ENCODE data around the gene PCDHGA7.
A peak's percentile ranks its signal among the peaks of the same experiment; 100 is the strongest.
"Not testable (repeated sequence)": the region's sequence is repeated elsewhere in the genome, so short reads cannot be mapped to it uniquely, and the experiment has no call there.

The PCDHGA7 gene

DNA sequence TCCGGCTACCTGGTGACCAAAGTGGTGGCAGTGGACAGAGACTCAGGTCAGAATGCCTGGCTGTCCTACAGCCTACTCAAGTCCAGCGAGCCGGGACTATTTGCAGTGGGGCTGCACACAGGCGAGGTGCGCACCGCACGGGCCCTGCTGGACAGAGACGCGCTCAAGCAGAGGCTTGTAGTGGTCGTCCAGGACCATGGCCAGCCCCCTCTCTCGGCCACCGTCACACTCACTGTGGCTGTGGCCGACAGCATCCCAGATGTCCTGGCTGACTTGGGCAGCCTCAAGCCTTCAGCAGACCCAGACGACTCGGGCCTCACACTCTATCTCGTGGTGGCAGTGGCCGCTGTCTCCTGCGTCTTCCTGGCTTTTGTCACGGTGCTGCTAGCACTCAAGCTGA, 25.6 kb upstream of the PCDHGA7 start:
- Mint-ChIP-seq H3K36me3 (ENCODE audit: low read depth) (peaks cover 30% of the 10 kb centered on the region), H3K27ac (no peak overlapping the region), H3K4me1 (peaks cover 2% of the 10 kb centered on the region), H3K4me3 (no peak overlapping the region), H3K27me3 (peaks cover 61% of the 10 kb centered on the region), H3K9me3 (peaks cover 47% of the 10 kb centered on the region)
- DNase-seq: no peak
- ATAC-seq: no peak

DNA sequence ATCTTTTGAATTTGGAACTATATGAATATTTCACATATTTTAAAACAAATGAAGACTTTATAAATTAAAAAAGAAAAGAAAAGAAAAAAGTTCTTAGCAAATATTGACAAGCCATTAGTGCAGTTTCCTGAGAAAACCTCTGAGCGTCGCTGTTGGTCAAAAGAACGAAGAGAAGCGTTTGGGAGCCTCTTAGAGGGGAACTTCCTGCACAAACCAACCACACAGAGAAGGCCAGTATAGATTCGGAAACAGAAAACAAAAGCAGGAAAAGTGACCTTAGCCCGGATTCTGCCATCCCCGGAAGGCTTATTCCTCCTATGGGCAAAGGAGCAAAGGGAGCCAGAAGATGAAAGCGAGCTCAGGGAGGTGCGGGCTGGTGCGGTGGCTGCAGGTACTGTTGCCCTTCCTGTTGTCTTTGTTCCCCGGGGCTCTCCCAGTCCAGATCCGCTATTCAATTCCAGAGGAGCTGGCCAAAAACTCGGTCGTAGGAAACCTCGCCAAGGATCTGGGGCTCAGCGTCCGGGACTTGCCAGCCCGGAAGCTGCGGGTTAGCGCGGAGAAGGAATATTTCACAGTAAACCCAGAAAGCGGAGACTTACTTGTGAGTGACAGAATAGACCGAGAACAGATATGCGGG, 22.6 kb upstream of the PCDHGA7 start, which contains the start of gene PCDHGB2:
Gene PCDHGB2 (plus strand): TSS at position 205 of the 637 bp plus-strand sequence. CDS start 142 bp downstream, at position 347.
- DNase-seq (no peak), ATAC-seq (no peak)
- Mint-ChIP-seq H3K4me1 (peaks cover 2% of the 10 kb centered on the region), H3K27me3 (peaks cover 69% of the 10 kb centered on the region), H3K27ac (no peak within 1 kb of the TSS), H3K4me3 (peak within 1 kb of the TSS; percentile 76), H3K36me3 (ENCODE audit: low read depth) (peaks cover 37% of the 10 kb centered on the region), H3K9me3 (peaks cover 53% of the 10 kb centered on the region)

DNA sequence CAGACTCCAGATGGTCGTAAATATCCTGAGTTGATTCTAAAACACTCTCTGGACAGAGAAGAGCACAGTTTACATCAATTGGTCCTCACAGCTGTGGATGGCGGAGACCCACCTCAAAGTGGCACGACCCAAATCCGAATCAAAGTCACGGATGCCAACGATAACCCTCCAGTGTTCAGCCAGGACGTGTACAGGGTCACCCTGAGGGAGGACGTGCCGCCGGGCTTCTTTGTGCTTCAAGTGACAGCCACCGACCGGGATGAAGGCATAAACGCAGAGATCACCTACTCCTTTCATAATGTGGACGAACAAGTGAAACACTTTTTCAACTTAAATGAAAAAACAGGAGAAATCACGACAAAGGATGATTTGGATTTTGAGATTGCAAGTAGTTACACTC, 21.9 kb upstream of the PCDHGA7 start:
- DNase-seq (no peak), ATAC-seq (no peak)
- Mint-ChIP-seq H3K27ac (no peak overlapping the region), H3K4me3 (no peak overlapping the region), H3K27me3 (peaks cover 75% of the 10 kb centered on the region), H3K36me3 (ENCODE audit: low read depth) (peaks cover 41% of the 10 kb centered on the region), H3K4me1 (peaks cover 2% of the 10 kb centered on the region), H3K9me3 (peaks cover 59% of the 10 kb centered on the region)

DNA sequence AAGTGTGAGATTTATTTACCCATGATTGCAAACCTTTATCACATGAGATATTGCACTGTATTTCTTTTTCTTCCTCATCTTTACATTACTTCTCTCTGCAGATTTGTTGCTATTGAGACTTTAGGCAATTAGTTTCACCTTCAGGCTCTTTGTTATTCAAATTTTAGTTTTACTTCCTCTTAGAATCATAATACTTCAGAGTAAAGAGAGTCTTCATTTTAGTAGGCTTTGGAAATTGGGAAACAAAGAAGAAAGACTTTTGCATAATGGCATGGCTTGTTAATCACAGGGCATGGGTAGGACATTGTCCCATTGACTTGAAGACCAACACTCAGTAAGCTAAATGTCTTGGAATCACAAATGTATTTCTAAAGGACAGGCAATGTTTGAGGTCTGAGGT, 19.8 kb upstream of the PCDHGA7 start:
- ATAC-seq (no peak), DNase-seq (no peak)
- Mint-ChIP-seq H3K27me3 (peaks cover 71% of the 10 kb centered on the region), H3K27ac (no peak overlapping the region), H3K4me3 (no peak overlapping the region), H3K9me3 (peaks cover 52% of the 10 kb centered on the region), H3K36me3 (ENCODE audit: low read depth) (peaks cover 38% of the 10 kb centered on the region), H3K4me1 (peaks cover 2% of the 10 kb centered on the region)

DNA sequence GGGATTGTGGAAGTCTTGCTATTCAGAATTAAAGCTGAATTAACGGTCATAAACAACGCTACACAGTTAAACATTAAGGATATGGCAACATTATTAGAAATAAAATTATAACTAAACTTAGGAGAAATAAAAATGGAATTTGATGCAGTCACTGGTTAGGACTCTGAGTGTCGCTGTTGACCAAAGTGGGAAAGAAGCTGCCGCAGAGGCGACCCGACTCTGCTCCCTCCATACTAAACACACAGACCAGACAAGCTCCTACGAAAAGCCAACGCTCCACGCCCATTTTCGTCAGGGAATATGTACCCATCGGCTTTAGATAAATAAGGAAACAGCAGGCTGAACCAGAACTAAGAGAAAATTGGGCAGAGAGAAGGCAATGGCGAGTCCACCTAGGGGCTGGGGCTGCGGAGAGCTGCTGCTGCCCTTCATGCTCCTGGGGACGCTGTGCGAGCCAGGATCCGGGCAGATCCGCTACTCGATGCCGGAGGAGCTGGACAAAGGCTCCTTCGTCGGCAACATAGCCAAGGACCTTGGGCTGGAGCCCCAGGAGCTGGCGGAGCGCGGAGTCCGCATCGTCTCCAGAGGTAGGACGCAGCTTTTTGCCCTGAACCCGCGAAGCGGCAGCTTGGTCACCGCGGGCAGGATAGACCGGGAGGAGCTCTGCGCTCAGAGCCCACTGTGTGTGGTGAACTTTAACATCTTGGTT, 18.4 kb upstream of the PCDHGA7 start, which contains the start of gene PCDHGA5:
Gene PCDHGA5 (plus strand): TSS at position 211 of the 709 bp plus-strand sequence. CDS start 169 bp downstream, at position 380.
- DNase-seq: no peak
- Mint-ChIP-seq H3K27me3 (peaks cover 70% of the 10 kb centered on the region), H3K27ac (no peak within 1 kb of the TSS), H3K4me1 (peaks cover 2% of the 10 kb centered on the region), H3K36me3 (ENCODE audit: low read depth) (peaks cover 38% of the 10 kb centered on the region), H3K9me3 (peaks cover 48% of the 10 kb centered on the region), H3K4me3 (no peak within 1 kb of the TSS)
- no peak for ATAC-seq

DNA sequence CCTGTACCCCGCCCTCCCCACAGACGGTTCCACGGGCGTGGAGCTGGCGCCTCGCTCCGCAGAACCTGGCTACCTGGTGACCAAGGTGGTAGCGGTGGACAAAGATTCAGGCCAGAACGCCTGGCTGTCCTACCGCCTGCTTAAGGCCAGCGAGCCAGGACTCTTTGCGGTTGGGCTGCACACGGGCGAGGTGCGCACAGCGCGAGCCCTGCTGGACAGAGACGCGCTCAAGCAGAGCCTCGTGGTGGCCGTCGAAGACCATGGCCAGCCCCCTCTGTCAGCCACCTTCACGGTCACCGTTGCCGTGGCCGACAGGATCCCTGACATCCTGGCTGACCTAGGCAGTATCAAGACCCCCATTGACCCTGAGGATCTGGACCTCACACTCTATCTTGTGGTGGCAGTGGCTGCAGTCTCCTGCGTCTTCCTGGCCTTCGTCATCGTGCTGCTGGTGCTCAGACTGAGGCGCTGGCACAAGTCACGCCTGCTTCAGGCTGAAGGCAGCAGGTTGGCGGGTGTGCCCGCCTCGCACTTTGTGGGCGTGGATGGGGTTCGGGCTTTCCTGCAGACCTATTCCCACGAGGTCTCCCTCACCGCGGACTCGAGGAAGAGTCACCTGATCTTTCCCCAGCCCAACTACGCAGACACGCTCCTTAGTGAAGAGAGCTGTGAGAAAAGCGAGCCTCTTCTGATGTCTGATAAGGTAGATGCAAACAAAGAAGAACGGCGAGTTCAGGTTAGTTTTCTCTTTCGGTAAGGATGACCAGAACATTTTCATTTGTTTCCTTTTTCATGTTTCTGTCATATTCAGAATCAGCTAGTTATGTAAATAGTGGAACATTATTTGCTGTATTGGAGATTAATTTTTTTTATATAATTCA, 16.3 kb upstream of the PCDHGA7 start:
- H3K27me3 Mint-ChIP-seq: peaks cover 75% of the 10 kb centered on the region
- ATAC-seq (no peak), DNase-seq (no peak)
- H3K36me3 Mint-ChIP-seq (ENCODE audit: low read depth): peaks cover 34% of the 10 kb centered on the region
- peaks cover 49% of the 10 kb centered on the region for H3K9me3 Mint-ChIP-seq
- no peak overlapping the region for H3K4me3 Mint-ChIP-seq
- no peak overlapping the region for H3K27ac Mint-ChIP-seq
- H3K4me1 Mint-ChIP-seq: peaks cover 2% of the 10 kb centered on the region

DNA sequence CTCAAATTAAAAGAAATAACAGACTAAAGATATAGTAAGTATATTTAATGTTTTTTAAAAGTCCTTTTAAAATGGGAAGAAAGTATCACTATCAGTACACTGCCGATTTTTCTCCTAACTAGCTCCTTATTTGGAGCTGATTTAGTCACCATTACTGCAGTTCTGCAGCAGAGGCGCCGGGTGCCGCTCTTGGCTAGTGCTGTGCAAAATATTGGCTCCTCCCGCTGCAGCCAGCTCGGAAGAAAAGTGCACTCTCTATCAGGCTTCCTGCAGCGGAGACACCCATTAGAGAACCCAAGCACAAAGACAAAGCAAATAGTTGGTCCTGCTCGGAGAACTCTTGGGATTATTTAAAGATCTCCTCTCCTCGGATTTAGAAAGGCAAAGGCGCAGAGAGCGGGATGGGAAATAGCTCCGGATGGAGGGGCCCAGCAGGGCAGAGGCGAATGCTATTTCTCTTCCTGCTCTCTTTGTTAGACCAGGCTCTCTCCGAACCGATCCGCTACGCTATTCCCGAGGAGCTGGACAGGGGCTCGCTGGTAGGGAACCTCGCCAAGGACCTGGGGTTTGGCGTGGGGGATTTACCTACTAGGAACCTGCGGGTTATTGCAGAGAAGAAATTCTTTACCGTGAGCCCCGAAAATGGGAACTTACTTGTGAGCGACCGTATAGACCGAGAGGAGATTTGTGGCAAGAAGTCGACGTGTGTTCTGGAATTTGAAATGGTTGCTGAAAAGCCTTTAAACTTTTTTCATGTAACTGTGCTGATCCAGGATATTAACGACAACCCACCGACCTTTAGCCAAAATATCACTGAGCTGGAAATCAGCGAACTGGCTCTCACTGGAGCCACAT, 12.3 kb upstream of the PCDHGA7 start, which contains the start of gene PCDHGB3:
Gene PCDHGB3 (plus strand): TSS at position 249 of the 855 bp plus-strand sequence. CDS start 153 bp downstream, at position 402.
- Mint-ChIP-seq H3K9me3 (peaks cover 43% of the 10 kb centered on the region), H3K36me3 (ENCODE audit: low read depth) (peaks cover 32% of the 10 kb centered on the region), H3K27ac (no peak within 1 kb of the TSS), H3K4me3 (peak within 1 kb of the TSS; percentile 62), H3K4me1 (peaks cover 2% of the 10 kb centered on the region), H3K27me3 (peaks cover 74% of the 10 kb centered on the region)
- DNase-seq (peak; percentile 13), ATAC-seq (peak; percentile 43)

DNA sequence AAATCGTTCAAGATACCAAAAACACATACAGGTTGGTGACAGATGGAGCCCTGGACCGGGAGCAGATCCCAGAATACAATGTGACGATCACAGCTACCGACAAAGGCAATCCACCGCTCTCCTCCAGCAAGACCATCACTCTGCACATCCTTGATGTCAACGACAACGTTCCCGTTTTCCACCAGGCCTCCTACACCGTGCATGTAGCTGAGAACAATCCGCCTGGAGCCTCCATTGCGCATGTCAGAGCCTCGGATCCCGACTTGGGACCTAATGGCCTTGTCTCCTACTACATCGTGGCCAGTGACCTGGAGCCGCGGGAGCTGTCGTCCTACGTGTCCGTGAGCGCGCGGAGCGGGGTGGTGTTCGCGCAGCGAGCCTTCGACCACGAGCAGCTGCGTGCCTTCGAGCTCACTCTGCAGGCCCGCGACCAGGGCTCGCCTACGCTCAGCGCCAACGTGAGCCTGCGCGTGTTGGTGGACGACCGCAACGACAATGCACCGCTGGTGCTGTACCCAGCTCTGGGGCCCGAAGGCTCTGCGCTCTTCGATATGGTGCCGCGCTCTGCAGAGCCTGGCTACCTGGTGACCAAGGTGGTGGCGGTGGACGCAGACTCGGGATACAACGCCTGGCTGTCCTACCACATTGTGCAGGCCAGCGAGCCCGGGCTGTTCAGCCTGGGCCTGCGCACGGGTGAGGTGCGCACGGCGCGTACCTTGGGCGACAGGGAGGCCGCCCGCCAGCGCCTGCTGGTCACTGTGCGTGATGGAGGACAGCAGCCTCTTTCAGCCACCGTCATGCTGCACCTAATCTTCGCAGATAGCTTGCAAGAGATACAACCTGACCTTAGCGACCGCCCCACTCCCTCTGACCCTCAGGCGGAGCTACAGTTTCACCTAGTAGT, 10.7 kb upstream of the PCDHGA7 start:
- Mint-ChIP-seq H3K27ac (no peak overlapping the region), H3K4me3 (no peak overlapping the region)

DNA sequence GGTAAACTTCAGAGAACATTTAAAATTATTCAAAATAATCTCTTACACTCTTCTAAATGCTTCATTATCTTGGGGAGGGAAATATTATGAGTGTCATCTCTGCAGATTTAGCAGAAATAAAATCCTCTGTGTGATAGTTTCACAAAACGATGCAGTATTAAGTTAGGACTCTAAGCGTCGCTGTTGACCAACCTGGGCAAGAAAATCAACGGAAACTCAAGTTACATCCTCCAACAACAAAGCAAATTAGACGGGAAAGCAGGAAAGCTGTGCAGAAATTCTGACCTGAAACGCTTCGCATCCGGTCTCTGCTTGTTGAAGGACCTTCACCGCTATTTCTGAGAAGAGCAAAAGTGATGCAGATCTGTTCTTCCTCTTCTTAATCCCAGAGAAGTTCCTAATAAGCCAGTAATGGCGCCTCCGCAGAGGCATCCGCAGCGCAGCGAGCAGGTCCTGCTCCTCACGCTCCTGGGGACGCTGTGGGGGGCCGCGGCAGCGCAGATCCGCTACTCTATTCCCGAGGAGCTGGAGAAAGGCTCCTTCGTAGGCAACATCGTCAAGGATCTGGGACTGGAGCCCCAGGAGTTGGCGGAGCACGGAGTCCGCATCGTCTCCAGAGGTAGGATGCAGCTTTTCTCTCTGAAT, 8.7 kb upstream of the PCDHGA7 start, which contains the start of gene PCDHGA6:
Gene PCDHGA6 (plus strand): TSS at position 219 of the 645 bp plus-strand sequence. CDS start 193 bp downstream, at position 412.
- no peak for ATAC-seq
- peaks cover 65% of the 10 kb centered on the region for H3K27me3 Mint-ChIP-seq
- H3K4me1 Mint-ChIP-seq: peaks cover 2% of the 10 kb centered on the region
- peaks cover 33% of the 10 kb centered on the region for H3K36me3 Mint-ChIP-seq (ENCODE audit: low read depth)
- no peak within 1 kb of the TSS for H3K27ac Mint-ChIP-seq
- H3K9me3 Mint-ChIP-seq: peaks cover 48% of the 10 kb centered on the region
- H3K4me3 Mint-ChIP-seq: no peak within 1 kb of the TSS
- DNase-seq: no peak

More for the DNA sequence above, 10.7 kb upstream of the PCDHGA7 start:
- H3K27me3 Mint-ChIP-seq: peaks cover 70% of the 10 kb centered on the region
- DNase-seq (no peak), ATAC-seq (no peak)
- peaks cover 45% of the 10 kb centered on the region for H3K9me3 Mint-ChIP-seq
- peaks cover 2% of the 10 kb centered on the region for H3K4me1 Mint-ChIP-seq
- peaks cover 30% of the 10 kb centered on the region for H3K36me3 Mint-ChIP-seq (ENCODE audit: low read depth)

DNA sequence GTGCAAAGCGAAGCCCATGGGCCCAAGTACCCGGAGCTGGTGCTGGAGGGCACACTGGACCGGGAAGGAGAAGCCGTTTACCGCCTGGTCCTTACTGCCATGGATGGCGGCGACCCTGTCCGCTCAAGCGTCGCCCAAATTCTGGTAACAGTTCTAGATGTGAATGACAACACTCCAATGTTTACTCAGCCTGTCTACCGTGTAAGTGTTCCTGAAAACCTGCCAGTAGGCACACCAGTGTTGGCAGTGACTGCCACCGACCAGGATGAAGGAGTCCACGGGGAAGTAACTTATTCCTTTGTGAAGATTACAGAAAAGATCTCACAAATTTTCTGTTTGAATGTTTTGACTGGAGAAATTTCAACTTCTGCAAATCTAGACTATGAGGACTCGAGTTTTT, 7.9 kb upstream of the PCDHGA7 start:
- H3K4me3 Mint-ChIP-seq: no peak overlapping the region
- peaks cover 33% of the 10 kb centered on the region for H3K36me3 Mint-ChIP-seq (ENCODE audit: low read depth)
- peaks cover 2% of the 10 kb centered on the region for H3K4me1 Mint-ChIP-seq
- DNase-seq (no peak), ATAC-seq (no peak)
- no peak overlapping the region for H3K27ac Mint-ChIP-seq
- H3K27me3 Mint-ChIP-seq: peaks cover 66% of the 10 kb centered on the region
- peaks cover 53% of the 10 kb centered on the region for H3K9me3 Mint-ChIP-seq

DNA sequence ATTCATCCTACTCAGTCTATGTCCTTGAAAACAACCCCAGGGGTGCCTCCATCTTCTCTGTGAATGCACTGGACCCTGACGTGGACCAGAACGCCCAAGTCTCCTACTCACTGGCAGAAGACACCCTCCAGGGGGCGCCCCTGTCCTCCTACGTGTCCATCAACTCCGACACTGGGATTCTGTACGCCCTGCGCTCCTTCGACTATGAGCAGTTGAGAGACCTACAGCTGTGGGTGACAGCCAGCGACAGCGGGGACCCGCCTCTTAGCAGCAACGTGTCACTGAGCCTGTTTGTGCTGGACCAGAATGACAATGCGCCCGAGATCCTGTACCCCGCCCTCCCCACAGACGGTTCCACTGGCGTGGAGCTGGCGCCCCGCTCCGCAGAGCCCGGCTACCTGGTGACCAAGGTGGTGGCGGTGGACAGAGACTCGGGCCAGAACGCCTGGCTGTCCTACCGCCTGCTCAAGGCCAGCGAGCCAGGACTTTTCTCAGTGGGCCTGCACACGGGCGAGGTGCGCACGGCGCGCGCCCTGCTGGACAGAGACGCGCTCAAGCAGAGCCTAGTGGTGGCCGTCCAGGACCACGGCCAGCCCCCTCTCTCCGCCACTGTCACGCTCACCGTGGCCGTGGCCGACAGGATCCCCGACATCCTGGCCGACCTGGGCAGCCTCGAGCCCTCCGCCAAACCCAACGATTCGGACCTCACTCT, 6.9 kb upstream of the PCDHGA7 start:
- Mint-ChIP-seq H3K27me3 (peaks cover 63% of the 10 kb centered on the region), H3K9me3 (peaks cover 52% of the 10 kb centered on the region)
- not testable (repeated sequence) for ATAC-seq

DNA sequence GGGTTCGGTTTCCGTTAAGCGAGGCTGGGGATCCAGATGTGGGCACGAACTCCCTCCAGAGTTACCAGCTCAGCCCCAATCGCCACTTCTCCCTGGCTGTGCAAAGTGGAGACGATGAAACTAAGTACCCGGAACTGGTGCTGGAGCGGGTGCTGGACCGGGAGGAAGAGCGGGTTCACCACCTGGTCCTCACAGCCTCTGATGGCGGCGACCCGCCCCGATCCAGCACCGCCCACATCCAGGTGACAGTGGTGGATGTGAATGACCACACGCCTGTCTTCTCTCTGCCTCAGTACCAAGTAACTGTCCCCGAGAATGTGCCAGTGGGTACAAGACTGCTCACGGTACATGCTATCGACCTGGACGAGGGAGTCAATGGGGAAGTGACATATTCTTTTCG, 803 bp downstream of the PCDHGA7 start:
- Mint-ChIP-seq H3K27me3 (peaks cover 72% of the 10 kb centered on the region), H3K4me3 (no peak overlapping the region), H3K9me3 (peaks cover 55% of the 10 kb centered on the region), H3K4me1 (no peaks in the 10 kb centered on the region), H3K27ac (no peak overlapping the region), H3K36me3 (ENCODE audit: low read depth) (peaks cover 20% of the 10 kb centered on the region)
- ATAC-seq (no peak), DNase-seq (no peak)

More for the DNA sequence above, 6.9 kb upstream of the PCDHGA7 start:
- H3K27ac Mint-ChIP-seq, H3K4me1 Mint-ChIP-seq, H3K4me3 Mint-ChIP-seq, DNase-seq: not testable (repeated sequence)
- peaks cover 33% of the 10 kb centered on the region for H3K36me3 Mint-ChIP-seq (ENCODE audit: low read depth)
